ENCODE measurements around the gene CFHR1.

Gene CFHR1

GRCh38 chr1:196856053-196856452, 36.5 kb downstream of the CFHR1 start:
- no peak for TF ChIP-seq POLR2A (IDR thresholded peaks at IDR 0.05; ENCODE audit: low read depth, low read length)
- DNase-seq (ENCODE audit: insufficient read length, low spot score) (no peak), FAIRE-seq (no peak)

GRCh38 chr1:196857188-196857587, 37.7 kb downstream of the CFHR1 start:
- TF ChIP-seq POLR2A (IDR thresholded peaks at IDR 0.05; ENCODE audit: low read depth, low read length): no peak
- FAIRE-seq (no peak), DNase-seq (ENCODE audit: insufficient read length, low spot score) (no peak)

GRCh38 chr1:196858811-196859210, 39.3 kb downstream of the CFHR1 start:
- FAIRE-seq: no peak
- TF ChIP-seq POLR2A (IDR thresholded peaks at IDR 0.05; ENCODE audit: low read depth, low read length): no peak
- no peak for DNase-seq (ENCODE audit: insufficient read length, low spot score)

- no peak for DNase-seq (ENCODE audit: insufficient read length, low spot score)
- FAIRE-seq: no peak
- no peak for TF ChIP-seq POLR2A (IDR thresholded peaks at IDR 0.05; ENCODE audit: low read depth, low read length)
Measured at GRCh38 chr1:196860323-196860884, 40.9 kb downstream of the CFHR1 start.

- no peak for TF ChIP-seq POLR2A (IDR thresholded peaks at IDR 0.05; ENCODE audit: low read depth, low read length)
- DNase-seq (ENCODE audit: insufficient read length, low spot score) (no peak), FAIRE-seq (no peak)
Measured at GRCh38 chr1:196861429-196861828, 41.9 kb downstream of the CFHR1 start.

GRCh38 chr1:196866974-196867373, 47.4 kb downstream of the CFHR1 start:
- no peak for TF ChIP-seq POLR2A (IDR thresholded peaks at IDR 0.05; ENCODE audit: low read depth, low read length)
- DNase-seq (ENCODE audit: insufficient read length, low spot score) (no peak), FAIRE-seq (no peak)

GRCh38 chr1:196873385-196873784, 53.9 kb downstream of the CFHR1 start:
- DNase-seq (ENCODE audit: insufficient read length, low spot score) (no peak), FAIRE-seq (no peak)
- TF ChIP-seq POLR2A (IDR thresholded peaks at IDR 0.05; ENCODE audit: low read depth, low read length): no peak

- FAIRE-seq (no peak), DNase-seq (ENCODE audit: insufficient read length, low spot score) (no peak)
- no peak for TF ChIP-seq POLR2A (IDR thresholded peaks at IDR 0.05; ENCODE audit: low read depth, low read length)
Measured at GRCh38 chr1:196875935-196876334, 56.4 kb downstream of the CFHR1 start.

- DNase-seq (ENCODE audit: insufficient read length, low spot score) (no peak), FAIRE-seq (no peak)
- no peak for TF ChIP-seq POLR2A (IDR thresholded peaks at IDR 0.05; ENCODE audit: low read depth, low read length)
Measured at GRCh38 chr1:196877964-196878363, 58.4 kb downstream of the CFHR1 start.

All from H54 (cell line).